SK-N-MC (cell line): ENCODE results near the gene TEX22.

Source experiments
- DNase-seq: peaks from one replicate; pipeline ENCODE4 v3.0.0-alpha.2; 2011; ENCODE audit warnings: low read depth, low spot score
- H3K27ac ChIP-seq: fragments of 200-600 bp; sonication (generic); 2 replicates; pipeline ENCODE4 v1.5.1; 2016; ENCODE audit warnings: mixed run types
- H3K36me3 ChIP-seq: fragments of 200-600 bp; sonication (generic); 2 replicates; pipeline ENCODE4 v1.6.1; 2017; ENCODE audit warnings: antibody characterized with exemption, low read length, mixed read lengths; ENCODE audit not compliant: insufficient read depth
- H3K4me3 ChIP-seq: fragments of 200-600 bp; sonication (generic); 2 replicates; pipeline ENCODE4 v1.5.1; 2016
- H3K9ac ChIP-seq: fragments of 200-600 bp; sonication (generic); 2 replicates; pipeline ENCODE4 v1.8.0; 2017; ENCODE audit warnings: mixed run types, mixed read lengths; ENCODE audit not compliant: insufficient read length
- H3K9me3 ChIP-seq: fragments of 200-600 bp; sonication (generic); 2 replicates; pipeline ENCODE4 v1.6.1; 2017; ENCODE audit warnings: low read depth, mild to moderate bottlenecking, antibody characterized with exemption, low read length, moderate library complexity, mixed read lengths
- EZH2 ChIP-seq: fragments of 200-600 bp; sonication (generic); IDR thresholded peaks from one replicate; pipeline ENCODE4 v1.6.1; 2017; ENCODE audit warnings: antibody characterized with exemption
- FOXP2 ChIP-seq: optimal IDR thresholded peaks from 2 replicates; pipeline ENCODE3; 2011; ENCODE audit warnings: mild to moderate bottlenecking, moderate library complexity; ENCODE audit not compliant: insufficient read depth; ENCODE audit errors: extremely low read length, control extremely low read depth
- POLR2AphosphoS5 ChIP-seq: IDR thresholded peaks from 2 replicates; pipeline ENCODE4 v1.6.1; 2012; ENCODE audit warnings: mild to moderate bottlenecking, low read depth, low read length, borderline replicate concordance

TEX22 gene

DNA sequence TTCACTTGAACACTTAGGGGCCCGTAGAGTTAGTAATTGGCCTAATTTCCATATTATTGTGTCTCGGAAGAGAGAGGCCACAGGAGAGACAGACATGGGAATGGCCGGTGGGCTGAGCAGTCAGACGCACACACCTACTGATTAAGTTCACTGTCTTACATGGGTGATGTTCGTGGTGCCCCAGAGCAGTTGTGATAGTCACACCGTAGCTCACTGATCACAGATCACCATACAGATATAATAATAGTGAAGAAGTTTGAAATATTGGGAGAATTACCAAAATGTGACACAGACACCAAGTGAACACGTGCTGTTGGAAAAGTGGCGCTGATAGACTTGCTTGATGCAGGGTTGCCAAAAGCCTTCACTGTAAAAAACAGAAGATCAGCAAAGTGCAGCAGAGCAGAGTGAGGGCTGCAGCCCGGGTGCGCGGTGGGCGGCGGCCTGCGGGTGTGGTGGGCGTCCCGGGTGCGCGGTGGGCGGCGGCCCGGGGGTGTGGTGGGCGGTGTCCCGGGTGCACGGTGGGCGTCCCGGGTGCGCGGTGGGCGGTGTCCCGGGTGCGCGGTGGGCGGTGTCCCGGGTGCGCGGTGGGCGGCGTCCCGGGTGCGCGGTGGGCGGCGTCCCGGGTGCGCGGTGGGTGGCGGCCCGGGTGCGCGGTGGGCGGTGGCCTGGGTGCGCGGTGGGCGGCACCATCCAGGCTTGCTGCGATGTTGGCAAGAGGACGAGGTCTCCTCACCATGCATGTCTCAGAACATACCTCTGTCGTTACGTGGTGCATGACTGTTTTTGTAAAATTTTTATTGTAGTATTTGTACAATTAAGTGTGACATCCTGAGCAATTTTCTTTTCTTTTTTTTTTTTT, 34.3 kb upstream of the TEX22 start:
- H3K4me3 ChIP-seq = peak overlapping the region; percentile 67
- DNase-seq = no peak

GRCh38 chr14:105365101-105365500, 33.2 kb upstream of the TEX22 start:
- Histone ChIP-seq H3K4me3 (peak overlapping the region; percentile 67), H3K9me3 (no peaks in the 10 kb centered on the region), H3K9ac (no peak overlapping the region), H3K36me3 (no peaks in the 10 kb centered on the region), H3K27ac (no peak overlapping the region)
- no peak for DNase-seq
- TF ChIP-seq EZH2 = no peak

More for the DNA sequence above, 34.3 kb upstream of the TEX22 start:
- no peaks in the 10 kb centered on the region for H3K9me3 ChIP-seq
- H3K36me3 ChIP-seq = no peaks in the 10 kb centered on the region
- H3K9ac ChIP-seq = no peak overlapping the region
- H3K27ac ChIP-seq = peak overlapping the region; percentile 44; the same call in 1 of the 2 replicates
- TF ChIP-seq EZH2 (no peak), POLR2AphosphoS5 (no peak), FOXP2 (no peak)

DNA sequence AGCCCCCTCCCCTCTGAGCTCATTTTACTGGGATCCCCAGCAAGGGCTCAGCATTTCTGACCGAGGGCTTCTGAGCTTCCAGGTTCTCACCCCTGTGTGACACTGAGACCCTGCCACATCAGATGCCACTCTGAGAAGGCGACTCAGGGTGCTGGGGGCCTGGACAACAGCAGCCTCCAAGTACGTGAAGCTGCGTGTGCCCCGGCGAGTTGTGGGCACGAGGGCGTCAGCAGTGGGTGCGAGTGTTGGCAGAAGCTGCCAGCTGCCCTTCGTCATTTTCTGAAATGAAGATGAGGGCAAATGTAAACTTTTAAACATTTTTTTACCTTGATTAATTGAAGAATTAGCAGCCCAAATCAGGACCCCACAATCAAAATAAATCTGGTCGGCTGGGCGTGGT, 32.7 kb upstream of the TEX22 start:
- TF ChIP-seq FOXP2 (no peak), EZH2 (no peak)
- no peak overlapping the region for H3K9ac ChIP-seq
- H3K36me3 ChIP-seq = no peaks in the 10 kb centered on the region
- H3K9me3 ChIP-seq = no peaks in the 10 kb centered on the region
- H3K27ac ChIP-seq = no peak overlapping the region
- no peak overlapping the region for H3K4me3 ChIP-seq
- DNase-seq = no peak

DNA sequence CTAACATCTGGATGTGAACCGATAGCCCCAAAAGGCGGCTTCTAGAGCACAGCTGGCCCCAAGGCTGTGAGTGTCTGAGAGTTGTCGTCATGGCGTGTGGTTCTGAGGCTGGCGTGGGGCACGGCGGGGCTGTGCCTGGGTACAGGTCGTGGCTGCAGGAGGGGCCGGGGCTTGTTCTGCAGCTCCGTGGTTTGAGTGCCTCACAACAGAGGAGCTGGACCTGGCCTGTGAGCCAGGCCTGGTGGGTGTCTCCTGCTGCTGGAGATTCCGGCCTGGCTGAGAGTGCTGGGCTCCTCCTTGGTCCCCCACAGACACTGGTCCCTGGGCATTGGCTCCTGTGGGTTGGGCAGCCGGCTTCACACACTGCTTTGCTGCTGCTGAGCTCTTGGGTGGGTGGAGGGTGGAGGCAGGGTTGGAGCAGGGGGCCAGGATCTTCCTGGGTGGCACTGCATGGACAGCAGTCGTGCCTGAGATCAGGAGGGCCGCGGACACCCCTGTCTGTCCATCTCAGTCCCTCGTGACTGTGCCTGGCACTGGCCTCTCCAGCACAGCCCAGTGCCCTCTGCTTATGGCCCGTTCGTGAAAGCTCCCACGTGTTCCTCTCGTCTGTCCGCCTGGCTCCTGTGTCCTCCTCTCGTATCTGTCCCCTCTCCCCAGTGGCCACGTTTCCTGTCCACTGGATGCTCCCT, 31.8 kb upstream of the TEX22 start:
- no peaks in the 10 kb centered on the region for H3K36me3 ChIP-seq
- no peak overlapping the region for H3K9ac ChIP-seq
- H3K27ac ChIP-seq = no peak overlapping the region
- no peaks in the 10 kb centered on the region for H3K9me3 ChIP-seq
- no peak overlapping the region for H3K4me3 ChIP-seq
- no peak for DNase-seq
- TF ChIP-seq EZH2 (no peak), POLR2AphosphoS5 (no peak), FOXP2 (no peak)

DNA sequence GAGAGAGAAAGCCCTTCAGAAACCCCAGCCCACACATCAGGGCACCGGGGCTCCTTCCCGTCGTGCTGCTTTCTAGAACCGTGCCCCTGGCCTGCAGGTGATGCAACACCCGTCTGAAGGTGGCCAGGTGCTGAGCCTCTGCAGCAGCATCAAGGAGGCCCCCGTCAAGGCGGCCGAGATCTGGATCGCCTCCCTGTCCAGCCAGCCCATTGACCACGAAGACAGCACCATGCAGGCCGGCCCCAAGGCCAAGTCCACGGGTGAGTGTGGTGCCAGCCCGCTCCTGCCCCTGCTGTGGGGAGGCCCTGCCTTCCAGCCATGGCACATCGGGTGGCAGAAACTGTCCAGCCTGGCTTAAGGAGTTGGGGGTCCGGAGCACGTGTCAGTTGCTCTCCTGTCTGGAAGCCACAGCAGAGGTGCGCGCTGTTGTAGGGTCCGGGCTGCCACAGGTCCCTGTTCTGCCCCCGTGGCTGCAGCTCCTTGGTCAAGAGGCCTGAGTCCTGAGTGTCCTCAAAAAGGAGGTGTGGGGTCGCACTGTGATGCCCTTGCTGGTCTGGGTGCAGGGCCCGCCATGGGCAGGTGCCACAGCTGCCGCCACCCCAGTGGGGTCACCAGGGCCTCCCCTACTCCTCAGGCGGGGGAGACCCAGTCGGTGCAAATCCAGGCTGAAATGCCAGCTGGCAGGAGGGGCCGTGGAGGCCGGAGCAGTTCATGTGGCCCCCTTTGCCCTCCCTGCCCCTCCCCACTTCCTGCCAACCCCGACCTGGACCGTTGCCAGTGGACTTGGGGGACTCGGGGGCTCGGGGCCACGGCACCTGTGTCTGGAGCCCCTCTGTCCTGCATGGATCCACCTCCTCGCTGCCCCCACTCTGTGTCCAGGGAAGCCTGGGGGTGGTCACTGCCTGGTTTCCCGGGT, 31.0 kb upstream of the TEX22 start:
- TF ChIP-seq POLR2AphosphoS5 (no peak), FOXP2 (no peak), EZH2 (no peak)
- DNase-seq = no peak
- no peaks in the 10 kb centered on the region for H3K36me3 ChIP-seq
- H3K9ac ChIP-seq = no peak overlapping the region
- no peak overlapping the region for H3K4me3 ChIP-seq
- no peak overlapping the region for H3K27ac ChIP-seq
- no peaks in the 10 kb centered on the region for H3K9me3 ChIP-seq

GRCh38 chr14:105368032-105368417, 30.3 kb upstream of the TEX22 start:
- TF ChIP-seq FOXP2 (no peak), EZH2 (no peak), POLR2AphosphoS5 (no peak)
- no peaks in the 10 kb centered on the region for H3K9me3 ChIP-seq
- no peaks in the 10 kb centered on the region for H3K36me3 ChIP-seq
- H3K4me3 ChIP-seq = no peak overlapping the region
- DNase-seq = no peak
- no peak overlapping the region for H3K27ac ChIP-seq
- no peak overlapping the region for H3K9ac ChIP-seq

DNA sequence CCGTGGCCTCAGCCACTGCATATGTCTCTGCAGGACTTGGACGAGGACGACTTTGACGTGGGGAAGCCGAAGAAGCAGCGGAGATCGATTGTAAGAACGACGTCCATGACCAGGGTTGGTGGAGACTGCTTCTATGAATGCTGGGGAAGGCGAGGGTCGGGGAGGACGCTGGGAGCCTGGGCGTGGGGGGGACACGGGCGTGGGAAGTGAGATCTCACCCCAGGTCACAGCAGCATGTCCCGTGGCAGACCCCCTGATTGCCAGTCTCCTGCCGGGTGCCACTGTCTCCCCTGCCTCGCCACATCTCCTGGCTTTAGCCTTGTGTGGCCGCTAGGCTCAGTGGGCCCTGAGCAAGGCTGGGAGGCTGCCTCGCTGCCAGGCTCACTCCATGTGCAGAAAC, 29.9 kb upstream of the TEX22 start:
- H3K36me3 ChIP-seq = no peaks in the 10 kb centered on the region
- no peaks in the 10 kb centered on the region for H3K9me3 ChIP-seq
- no peak overlapping the region for H3K4me3 ChIP-seq
- no peak for DNase-seq
- H3K27ac ChIP-seq = no peak overlapping the region
- no peak for TF ChIP-seq POLR2AphosphoS5
- TF ChIP-seq FOXP2 = no peak
- no peak for TF ChIP-seq EZH2
- no peak overlapping the region for H3K9ac ChIP-seq

- H3K4me3 ChIP-seq = no peak overlapping the region
- no peak overlapping the region for H3K9ac ChIP-seq
- DNase-seq = no peak
- no peaks in the 10 kb centered on the region for H3K9me3 ChIP-seq
- no peak overlapping the region for H3K27ac ChIP-seq
- TF ChIP-seq EZH2 = no peak
- TF ChIP-seq POLR2AphosphoS5 = no peak
- TF ChIP-seq FOXP2 = no peak
- no peaks in the 10 kb centered on the region for H3K36me3 ChIP-seq
These were observed 29.3 kb upstream of the TEX22 start for GRCh38 chr14:105368910-105369652.
